Body of pancreas (tissue), 4 donors: ENCODE results near the gene RELN. TPM values are rescaled to one million over a fixed set of nuclear protein-coding genes. Genes with fewer than 3 reads are reported as not detected.

ENCODE experiments used
- ATAC-seq: fragments of 150-250 bp; one replicate; pipeline ENCODE4 v1.9.1; 2016
- DNase-seq, 4 donors: peaks; one replicate each; pipeline ENCODE4 v3.0.0-alpha.2; 2019
- H3K27ac ChIP-seq, 4 donors: fragments of 200-600 bp; sonication (generic); 1 replicate in 3 of 4; 2 replicates in 1 of 4; pipeline versions ENCODE4 v1.5.1 to v1.6.1; 2016 to 2019; ENCODE audit warnings: mild to moderate bottlenecking in 1 of 4, mixed read lengths in 1 of 4, moderate library complexity in 1 of 4
- H3K27me3 ChIP-seq, 2 donors: fragments of 200-600 bp; sonication (generic); one replicate each; pipeline ENCODE4 v1.6.0; 2016; ENCODE audit warnings: mild to moderate bottlenecking in 1 of 2
- H3K36me3 ChIP-seq, 2 donors: fragments of 200-600 bp; sonication (generic); replicated peaks in 1 of 2; 2 replicates each; pipeline ENCODE4 v1.5.1; 2016; ENCODE audit warnings: low read depth in 2 of 2; ENCODE audit not compliant: insufficient read depth in 1 of 2
- H3K4me1 ChIP-seq: fragments of 200-600 bp; sonication (generic); one replicate; pipeline ENCODE4 v1.6.0; 2016
- H3K4me3 ChIP-seq, 2 donors: fragments of 200-600 bp; sonication (generic); 1 replicate in 1 of 2; 2 replicates in 1 of 2; pipeline ENCODE4 v1.5.1; 2016 to 2019
- H3K9me3 ChIP-seq, 3 donors: fragments of 200-600 bp; sonication (generic); 1 replicate in 2 of 3; 2 replicates in 1 of 3; pipeline ENCODE4 v1.5.1; 2016
- CTCF ChIP-seq, 7 experiments: fragments of 450-650 bp in 4 of 7; fragments of 200-600 bp in 3 of 7; sonication (generic) in 3 of 7; IDR thresholded peaks; one replicate each; pipeline ENCODE4 v1.5.1; 2016 to 2019; ENCODE audit warnings: antibody characterized with exemption in 7 of 7
- POLR2A ChIP-seq, 3 donors: fragments of 450-650 bp; IDR thresholded peaks; one replicate each; pipeline ENCODE4 v1.6.1; 2016; ENCODE audit warnings: antibody characterized with exemption in 3 of 3, mild to moderate bottlenecking in 2 of 3
- WGBS, 2 donors: methylation state at CpG; one replicate each; pipeline ENCODE4 v1.1.5; 2017; 5-methylcytosine and 5-hydroxymethylcytosine counted together
- intact Hi-C: fragments of 100-400 bp; cut with DNase I; formaldehyde crosslinking; loops from one replicate; pipeline ENCODE4 v1.15.1; 2023
- total RNA-seq, 2 donors: library from RNA; depleted of rRNA; stranded (reverse); fragments of >200 nt; gene quantifications; one replicate each; pipeline ENCODE4 v1.1.0, GENCODE V29; 2016

RELN gene
- total RNA-seq, 2 donors from 2014 or later, result 0.33 to 3.9 TPM

DNA sequence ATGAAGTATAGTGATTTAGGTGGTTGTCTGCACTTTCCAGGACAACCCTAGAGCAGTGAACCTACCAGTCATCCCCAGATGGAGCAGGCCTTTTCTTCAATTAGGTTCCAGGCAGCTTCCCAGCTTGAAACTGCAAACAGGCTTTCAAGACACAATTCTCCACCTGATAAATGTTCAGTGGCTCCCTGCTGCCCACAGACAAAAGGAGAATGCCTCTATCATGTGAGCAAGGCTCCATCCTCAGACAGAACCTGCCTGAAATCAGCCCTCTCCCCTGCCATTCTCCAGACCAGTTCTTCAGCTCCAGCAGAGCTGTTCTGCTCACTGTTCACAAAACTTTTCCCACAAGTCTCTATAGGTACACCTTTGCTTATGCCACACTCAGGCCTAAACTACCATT lies 22.1 kb downstream of the RELN start:
- DNase-seq (no peak), ATAC-seq (no peak)
- no peak for TF ChIP-seq CTCF (IDR thresholded peaks at IDR 0.05)
- no peak for TF ChIP-seq POLR2A (IDR thresholded peaks at IDR 0.05)
- no peaks in the 10 kb centered on the region for H3K9me3 ChIP-seq
- H3K27ac ChIP-seq, result no peak overlapping the region
- no peaks in the 10 kb centered on the region for H3K4me1 ChIP-seq
- intact Hi-C loops, result no loop called here
- H3K36me3 ChIP-seq, result no peaks in the 10 kb centered on the region
- H3K27me3 ChIP-seq, result no peaks in the 10 kb centered on the region
- no peak overlapping the region for H3K4me3 ChIP-seq

GRCh38 chr7:103966593-103967277 lies 22.7 kb downstream of the RELN start:
- Histone ChIP-seq H3K4me1 (no peaks in the 10 kb centered on the region), H3K27ac (no peak overlapping the region), H3K9me3 (no peaks in the 10 kb centered on the region), H3K4me3 (no peak overlapping the region), H3K27me3 (no peaks in the 10 kb centered on the region), H3K36me3 (no peaks in the 10 kb centered on the region)
- TF ChIP-seq CTCF (IDR thresholded peaks at IDR 0.05) (no peak), POLR2A (IDR thresholded peaks at IDR 0.05) (no peak)
- no peak for ATAC-seq
- WGBS, 2 donors, result 84% methylated on average over 4 of the region's 4 CpGs
- intact Hi-C loops, result no loop called here
- no peak for DNase-seq

GRCh38 chr7:103964269-103964668 lies 25.2 kb downstream of the RELN start:
- DNase-seq, result no peak
- Histone ChIP-seq H3K9me3 (no peaks in the 10 kb centered on the region), H3K4me3 (no peak overlapping the region), H3K27me3 (no peaks in the 10 kb centered on the region), H3K36me3 (no peaks in the 10 kb centered on the region), H3K27ac (no peak overlapping the region), H3K4me1 (no peaks in the 10 kb centered on the region)
- no peak for ATAC-seq
- no peak for TF ChIP-seq POLR2A (IDR thresholded peaks at IDR 0.05)
- no peak for TF ChIP-seq CTCF (IDR thresholded peaks at IDR 0.05)
- intact Hi-C loops, result no loop called here

DNA sequence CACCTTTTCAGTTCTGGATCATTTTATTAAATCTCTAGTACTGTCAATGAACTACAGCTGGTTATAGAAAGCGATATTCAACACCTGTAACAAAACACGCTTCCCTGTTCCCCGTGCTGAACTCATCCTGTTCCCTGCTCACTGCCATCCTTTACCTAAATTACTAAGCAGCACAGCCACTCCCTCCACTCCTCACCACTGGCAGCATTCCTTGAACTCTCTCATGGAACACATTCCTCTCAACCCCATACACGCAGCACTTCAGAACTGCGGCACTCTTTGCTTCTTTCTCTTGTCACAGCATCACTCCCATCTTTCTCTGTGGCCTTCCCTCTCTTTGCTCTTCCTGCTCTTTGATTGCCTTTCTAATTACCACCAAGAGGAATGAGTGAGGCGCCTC lies 27.4 kb downstream of the RELN start:
- intact Hi-C loops, result no loop called here
- TF ChIP-seq CTCF (IDR thresholded peaks at IDR 0.05) (no peak), POLR2A (IDR thresholded peaks at IDR 0.05) (no peak)
- H3K9me3 ChIP-seq, result no peaks in the 10 kb centered on the region
- no peaks in the 10 kb centered on the region for H3K4me1 ChIP-seq
- H3K4me3 ChIP-seq, result no peak overlapping the region
- no peak for DNase-seq
- no peaks in the 10 kb centered on the region for H3K27me3 ChIP-seq
- H3K27ac ChIP-seq, result no peak overlapping the region
- whole genome bisulfite sequencing, 2 donors, result 72 to 85% methylated on average over 6 of the region's 6 CpGs
- H3K36me3 ChIP-seq, result no peaks in the 10 kb centered on the region
- ATAC-seq, result no peak

DNA sequence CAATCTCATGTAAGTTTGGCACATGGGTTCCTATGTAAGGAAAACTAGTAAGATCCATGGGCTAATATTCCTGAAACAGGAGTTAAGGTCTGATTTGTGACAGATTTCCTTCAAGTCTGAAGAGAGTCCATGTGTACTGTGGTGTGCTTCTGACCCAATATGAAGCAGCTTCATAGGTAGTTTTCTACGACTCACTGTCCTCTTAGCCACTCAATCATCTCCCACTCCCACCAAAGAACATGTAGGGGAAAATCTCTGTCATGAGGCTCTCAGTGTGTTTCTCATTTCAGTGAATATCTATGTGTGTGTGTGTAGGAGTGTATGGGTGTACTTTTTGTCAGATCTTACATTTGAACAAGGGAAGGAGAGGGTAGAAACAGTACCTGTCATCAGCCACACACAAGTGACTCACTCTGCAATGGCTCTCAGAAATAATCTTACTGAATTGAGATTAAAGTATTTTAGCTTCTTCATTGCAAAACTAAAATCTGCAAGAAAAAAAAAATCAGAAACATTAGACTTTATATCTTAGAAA lies 31.1 kb downstream of the RELN start:
- WGBS, 2 donors, result 59 to 81% methylated on average over 1 of the region's 1 CpG
- Histone ChIP-seq H3K36me3 (no peaks in the 10 kb centered on the region), H3K4me3 (no peak overlapping the region), H3K4me1 (no peaks in the 10 kb centered on the region), H3K27me3 (no peaks in the 10 kb centered on the region), H3K27ac (no peak overlapping the region), H3K9me3 (no peaks in the 10 kb centered on the region)
- no peak for TF ChIP-seq POLR2A (IDR thresholded peaks at IDR 0.05)
- TF ChIP-seq CTCF (IDR thresholded peaks at IDR 0.05), result no peak
- intact Hi-C loops, result no loop called here
- no peak for ATAC-seq
- DNase-seq, result no peak
